ENCODE data around the gene PCSK9. TPM values are rescaled to one million over a fixed set of nuclear protein-coding genes. Genes with fewer than 3 reads are reported as not detected.

Gene PCSK9
- total RNA-seq, 4 donors from 2014 or later, result 0.44 to 4.3 (median 2.5) TPM

GRCh38 chr1:55033265-55033614, 6.1 kb upstream of the PCSK9 start:
- no peak for DNase-seq (ENCODE audit: low spot score in 2 of 2)
- peaks cover 0 to 33% of the 10 kb centered on the region in 2 donors for H3K27me3 ChIP-seq
- no peak overlapping the region for H3K27ac ChIP-seq
- H3K4me1 ChIP-seq, result no peaks in the 10 kb centered on the region
- H3K9me3 ChIP-seq, result no peaks in the 10 kb centered on the region
- 72 to 79% methylated on average over 7 of the region's 7 CpGs for WGBS, 2 donors
- TF ChIP-seq POLR2A (IDR thresholded peaks at IDR 0.05) (no peak), EP300 (IDR thresholded peaks at IDR 0.05) (no peak)
- TF ChIP-seq, protein P1, sequence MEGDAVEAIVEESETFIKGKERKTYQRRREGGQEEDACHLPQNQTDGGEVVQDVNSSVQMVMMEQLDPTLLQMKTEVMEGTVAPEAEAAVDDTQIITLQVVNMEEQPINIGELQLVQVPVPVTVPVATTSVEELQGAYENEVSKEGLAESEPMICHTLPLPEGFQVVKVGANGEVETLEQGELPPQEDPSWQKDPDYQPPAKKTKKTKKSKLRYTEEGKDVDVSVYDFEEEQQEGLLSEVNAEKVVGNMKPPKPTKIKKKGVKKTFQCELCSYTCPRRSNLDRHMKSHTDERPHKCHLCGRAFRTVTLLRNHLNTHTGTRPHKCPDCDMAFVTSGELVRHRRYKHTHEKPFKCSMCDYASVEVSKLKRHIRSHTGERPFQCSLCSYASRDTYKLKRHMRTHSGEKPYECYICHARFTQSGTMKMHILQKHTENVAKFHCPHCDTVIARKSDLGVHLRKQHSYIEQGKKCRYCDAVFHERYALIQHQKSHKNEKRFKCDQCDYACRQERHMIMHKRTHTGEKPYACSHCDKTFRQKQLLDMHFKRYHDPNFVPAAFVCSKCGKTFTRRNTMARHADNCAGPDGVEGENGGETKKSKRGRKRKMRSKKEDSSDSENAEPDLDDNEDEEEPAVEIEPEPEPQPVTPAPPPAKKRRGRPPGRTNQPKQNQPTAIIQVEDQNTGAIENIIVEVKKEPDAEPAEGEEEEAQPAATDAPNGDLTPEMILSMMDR (IDR thresholded peaks at IDR 0.05), result no peak
- H3K4me3 ChIP-seq, result no peak overlapping the region
- H3K36me3 ChIP-seq, result no peaks in the 10 kb centered on the region

DNA sequence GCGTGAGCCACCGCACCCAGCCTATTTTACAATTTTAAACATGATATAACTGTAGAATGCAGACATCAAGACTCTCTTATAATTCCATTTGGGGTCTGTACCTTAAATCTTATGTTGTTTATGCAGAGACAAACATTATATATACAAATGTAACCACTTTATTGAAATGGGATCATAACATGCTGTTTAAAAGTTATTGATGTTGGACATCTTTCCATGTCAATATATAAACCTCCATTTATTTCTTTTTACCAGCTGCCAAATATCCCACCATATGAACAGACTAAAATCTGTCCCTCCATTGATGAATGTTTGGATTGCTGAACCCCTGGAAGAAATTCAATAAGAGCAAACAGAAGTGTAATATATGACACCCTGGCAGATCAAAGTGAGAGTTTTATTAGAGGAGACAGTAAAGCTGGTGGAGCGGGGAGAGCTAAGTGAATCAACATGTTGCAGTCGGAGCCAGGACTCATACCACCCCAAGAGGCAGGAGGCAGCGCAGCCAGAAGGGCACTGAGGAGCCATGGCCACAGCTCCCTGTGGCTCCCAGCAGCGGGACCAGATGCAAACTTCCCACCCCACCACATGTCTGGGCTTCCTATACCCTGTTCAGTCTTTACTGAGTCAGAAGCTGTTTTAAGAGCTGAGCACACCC, 4.7 kb upstream of the PCSK9 start:
- H3K27me3 ChIP-seq, result peaks cover 0 to 46% of the 10 kb centered on the region in 2 donors

GRCh38 chr1:55035904-55036303, 3.4 kb upstream of the PCSK9 start:
- no peak overlapping the region for H3K4me3 ChIP-seq
- H3K27ac ChIP-seq, result no peak overlapping the region
- DNase-seq (ENCODE audit: low spot score in 2 of 2), result no peak
- peaks cover 0 to 17% (median 0%) of the 10 kb centered on the region in 4 donors for H3K4me1 ChIP-seq
- H3K36me3 ChIP-seq, result no peaks in the 10 kb centered on the region
- H3K27me3 ChIP-seq, result peaks cover 0 to 59% of the 10 kb centered on the region in 2 donors
- no peaks in the 10 kb centered on the region for H3K9me3 ChIP-seq
- 58 to 62% methylated on average over 4 of the region's 4 CpGs for WGBS, 2 donors
- TF ChIP-seq POLR2A (IDR thresholded peaks at IDR 0.05) (no peak), EP300 (IDR thresholded peaks at IDR 0.05) (no peak)
- TF ChIP-seq, protein P1 (IDR thresholded peaks at IDR 0.05), result no peak

More for the DNA sequence above, 4.7 kb upstream of the PCSK9 start:
- no peak for TF ChIP-seq EP300 (IDR thresholded peaks at IDR 0.05)
- H3K4me1 ChIP-seq, result peaks cover 0 to 12% (median 0%) of the 10 kb centered on the region in 4 donors
- no peaks in the 10 kb centered on the region for H3K36me3 ChIP-seq
- no peak overlapping the region for H3K27ac ChIP-seq
- 75 to 81% methylated on average over 6 of the region's 6 CpGs for WGBS, 2 donors
- no peaks in the 10 kb centered on the region for H3K9me3 ChIP-seq
- no peak for DNase-seq (ENCODE audit: low spot score in 2 of 2)
- H3K4me3 ChIP-seq, result no peak overlapping the region

- 79% methylated on average over 8 of the region's 8 CpGs for WGBS, 2 donors
- TF ChIP-seq POLR2A (IDR thresholded peaks at IDR 0.05) (no peak), EP300 (IDR thresholded peaks at IDR 0.05) (no peak)
- TF ChIP-seq, protein P1 (IDR thresholded peaks at IDR 0.05), result no peak
- no peak for DNase-seq (ENCODE audit: low spot score in 2 of 2)
- Histone ChIP-seq H3K27ac (no peak overlapping the region), H3K36me3 (no peaks in the 10 kb centered on the region), H3K9me3 (no peaks in the 10 kb centered on the region), H3K4me1 (peaks cover 0 to 17% (median 0%) of the 10 kb centered on the region in 4 donors), H3K4me3 (no peak overlapping the region), H3K27me3 (peaks cover 0 to 73% of the 10 kb centered on the region in 2 donors)
Observed at GRCh38 chr1:55037733-55038551, 1.4 kb upstream of the PCSK9 start.

- TF ChIP-seq EP300 (IDR thresholded peaks at IDR 0.05), result no peak
- TF ChIP-seq POLR2A (IDR thresholded peaks at IDR 0.05), result no peak
- TF ChIP-seq, protein P1 (IDR thresholded peaks at IDR 0.05), result no peak
- Histone ChIP-seq H3K36me3 (no peaks in the 10 kb centered on the region), H3K27ac (no peak overlapping the region), H3K4me1 (peaks cover 0 to 17% (median 0%) of the 10 kb centered on the region in 4 donors), H3K4me3 (no peak overlapping the region), H3K9me3 (no peaks in the 10 kb centered on the region), H3K27me3 (peaks cover 0 to 71% of the 10 kb centered on the region in 2 donors)
- WGBS, 2 donors, result 77% methylated on average over 3 of the region's 3 CpGs
- no peak for DNase-seq (ENCODE audit: low spot score in 2 of 2)
Observed at GRCh38 chr1:55038552-55038838, 853 bp upstream of the PCSK9 start.
